SU-DHL-6 (cell line): ENCODE measurements around the gene ATP6V0D1.

Experiments
- H2AFZ ChIP-seq: fragments of 200-600 bp; sonication (generic); 2 replicates; pipeline ENCODE4 v1.6.1; 2014; ENCODE audit warnings: low read depth, mild to moderate bottlenecking, moderate library complexity, mixed read lengths, antibody characterized with exemption, low read length; ENCODE audit not compliant: severe bottlenecking
- H3F3A ChIP-seq: fragments of 200-600 bp; shearing (Covaris generic); 2 replicates; pipeline ENCODE4 v1.6.0; 2016; ENCODE audit warnings: antibody characterized with exemption, mild to moderate bottlenecking; ENCODE audit not compliant: insufficient read depth
- H3K27ac ChIP-seq: fragments of 200-600 bp; sonication (generic); 2 replicates; pipeline ENCODE4 v1.5.1; 2016; ENCODE audit warnings: low read depth, mild to moderate bottlenecking, low read length, moderate library complexity, mixed read lengths
- H3K27me3 ChIP-seq: fragments of 200-600 bp; sonication (generic), shearing (Covaris generic); 2 replicates; pipeline ENCODE4 v1.6.0; 2014; ENCODE audit warnings: mild to moderate bottlenecking, low read length
- H3K36me3 ChIP-seq: fragments of 200-600 bp; sonication (generic); 2 replicates; pipeline ENCODE4 v1.6.1; 2014; ENCODE audit warnings: mild to moderate bottlenecking, low read length, mixed read lengths
- H3K4me2 ChIP-seq: fragments of 300-600, 200-600 bp; shearing (Covaris generic), sonication (generic); 2 replicates; pipeline ENCODE4 v1.6.0; 2014; ENCODE audit warnings: low read length, low read depth, mild to moderate bottlenecking; ENCODE audit not compliant: poor library complexity, severe bottlenecking
- H3K4me3 ChIP-seq: fragments of 200-600 bp; sonication (generic); 2 replicates; pipeline ENCODE4 v1.5.1; 2014; ENCODE audit warnings: antibody characterized with exemption, low read length, mild to moderate bottlenecking, mixed read lengths; ENCODE audit not compliant: insufficient read depth, poor library complexity, severe bottlenecking
- H3K79me2 ChIP-seq: fragments of 200-600 bp; sonication (generic); 2 replicates; pipeline ENCODE4 v1.6.1; 2014; ENCODE audit warnings: mild to moderate bottlenecking, low read length, moderate library complexity; ENCODE audit not compliant: insufficient read depth
- H3K9ac ChIP-seq: fragments of 200-600 bp; sonication (generic); 2 replicates; pipeline ENCODE4 v1.7.0; 2014; ENCODE audit warnings: mild to moderate bottlenecking, low read length
- H3K9me2 ChIP-seq: fragments of 200-600 bp; sonication (generic); replicated peaks from 2 replicates; pipeline ENCODE4 v1.6.1; 2014; ENCODE audit warnings: low read length; ENCODE audit not compliant: insufficient read depth
- H3K9me3 ChIP-seq: fragments of 200-600 bp; sonication (generic); 2 replicates; pipeline ENCODE4 v1.6.1; 2014; ENCODE audit warnings: low read length, mixed read lengths; ENCODE audit not compliant: insufficient read depth
- H4K20me1 ChIP-seq: fragments of 200-600 bp; sonication (generic); 2 replicates; pipeline ENCODE4 v1.6.1; 2014; ENCODE audit warnings: low read depth, mild to moderate bottlenecking, antibody characterized with exemption, low read length, moderate library complexity, mixed read lengths
- CTCF ChIP-seq: fragments of 200-600 bp; sonication (generic); IDR thresholded peaks from one replicate; pipeline ENCODE4 v1.5.1; 2017; ENCODE audit warnings: antibody characterized with exemption, mild to moderate bottlenecking, low read length, moderate library complexity; ENCODE audit not compliant: insufficient read depth, poor library complexity, severe bottlenecking
- EZH2phosphoT487 ChIP-seq: fragments of 200-600 bp; sonication (generic), shearing (Covaris generic); conservative IDR thresholded peaks from 2 replicates; pipeline ENCODE4 v1.6.1; 2018; ENCODE audit warnings: mild to moderate bottlenecking, antibody characterized with exemption, low read length, moderate library complexity, mixed read lengths

The ATP6V0D1 gene

GRCh38 chr16:67438824-67439393 lies 42.0 kb downstream of the ATP6V0D1 start:
- H3K36me3 ChIP-seq: no peaks in the 10 kb centered on the region
- H3K9me2 ChIP-seq: no peaks in the 10 kb centered on the region
- no peak overlapping the region for H3K9ac ChIP-seq
- no peak for TF ChIP-seq EZH2phosphoT487
- no peak for TF ChIP-seq CTCF
- no peak overlapping the region for H2AFZ ChIP-seq
- H3K27me3 ChIP-seq: no peaks in the 10 kb centered on the region
- H3K4me2 ChIP-seq: no peak overlapping the region
- no peak overlapping the region for H3K4me3 ChIP-seq
- no peaks in the 10 kb centered on the region for H3K79me2 ChIP-seq
- no peak overlapping the region for H3K27ac ChIP-seq
- H3F3A ChIP-seq: no peaks in the 10 kb centered on the region
- H4K20me1 ChIP-seq: no peaks in the 10 kb centered on the region
- H3K9me3 ChIP-seq: no peaks in the 10 kb centered on the region

- no peaks in the 10 kb centered on the region for H3F3A ChIP-seq
- no peak overlapping the region for H3K4me3 ChIP-seq
- no peaks in the 10 kb centered on the region for H4K20me1 ChIP-seq
- H3K27me3 ChIP-seq: no peaks in the 10 kb centered on the region
- no peak overlapping the region for H3K4me2 ChIP-seq
- H3K27ac ChIP-seq: no peak overlapping the region
- no peaks in the 10 kb centered on the region for H3K36me3 ChIP-seq
- no peak overlapping the region for H3K9ac ChIP-seq
- H3K79me2 ChIP-seq: no peaks in the 10 kb centered on the region
- TF ChIP-seq EZH2phosphoT487 (no peak), CTCF (no peak)
- no peaks in the 10 kb centered on the region for H3K9me2 ChIP-seq
- H3K9me3 ChIP-seq: no peaks in the 10 kb centered on the region
- no peak overlapping the region for H2AFZ ChIP-seq
Measured at GRCh38 chr16:67438098-67438791, 42.7 kb downstream of the ATP6V0D1 start.

GRCh38 chr16:67437513-67437912 lies 43.4 kb downstream of the ATP6V0D1 start:
- Histone ChIP-seq H3K27ac (no peak overlapping the region), H3K79me2 (no peaks in the 10 kb centered on the region), H3K36me3 (no peaks in the 10 kb centered on the region), H3K27me3 (no peaks in the 10 kb centered on the region), H3K9ac (no peak overlapping the region), H3F3A (no peaks in the 10 kb centered on the region), H3K4me2 (no peak overlapping the region), H4K20me1 (no peaks in the 10 kb centered on the region), H3K9me3 (no peaks in the 10 kb centered on the region), H2AFZ (no peak overlapping the region), H3K9me2 (no peaks in the 10 kb centered on the region), H3K4me3 (no peak overlapping the region)
- TF ChIP-seq CTCF: no peak
- no peak for TF ChIP-seq EZH2phosphoT487
